ENCODE data around the gene AADACL2.
"Not testable (repeated sequence)": the region's sequence is repeated elsewhere in the genome, so short reads cannot be mapped to it uniquely, and the experiment has no call there.

Gene AADACL2

DNA sequence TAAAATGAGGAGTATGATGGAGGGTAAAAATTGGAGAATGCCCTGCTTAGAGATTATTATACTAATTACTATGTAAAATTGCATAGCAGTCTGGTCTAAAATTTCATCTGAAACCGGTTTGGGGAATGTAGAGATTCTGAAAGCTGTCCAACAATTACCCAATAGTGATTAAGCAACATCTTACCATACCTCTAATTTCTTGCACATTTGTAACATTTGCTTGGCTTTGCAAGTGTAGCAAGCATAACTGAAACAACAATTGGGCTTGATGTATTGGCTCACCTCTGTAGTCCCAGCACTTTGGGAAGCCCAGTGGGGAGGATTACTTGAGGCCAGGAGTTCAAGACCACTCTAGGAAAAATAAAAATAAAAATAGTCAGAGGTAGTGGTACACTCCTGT is 17.4 kb downstream of the AADACL2 start:
- Histone ChIP-seq H3K27me3 (no peaks in the 10 kb centered on the region), H3K4me1 (no peaks in the 10 kb centered on the region), H3K4me3 (no peak overlapping the region), H3K4me2 (no peak overlapping the region), H3K9me3 (replicated peaks in 1 of 11) (peaks cover 0 to 8% (median 6%) of the 10 kb centered on the region in 11 experiments; a peak in 5 of 22 replicates), H4K20me1 (no peaks in the 10 kb centered on the region), H3K27ac (no peak overlapping the region), H3K36me3 (no peaks in the 10 kb centered on the region), H3K9ac (no peak overlapping the region)
- TF ChIP-seq Cebpa-rat (IDR thresholded peaks at IDR 0.05) = no peak

DNA sequence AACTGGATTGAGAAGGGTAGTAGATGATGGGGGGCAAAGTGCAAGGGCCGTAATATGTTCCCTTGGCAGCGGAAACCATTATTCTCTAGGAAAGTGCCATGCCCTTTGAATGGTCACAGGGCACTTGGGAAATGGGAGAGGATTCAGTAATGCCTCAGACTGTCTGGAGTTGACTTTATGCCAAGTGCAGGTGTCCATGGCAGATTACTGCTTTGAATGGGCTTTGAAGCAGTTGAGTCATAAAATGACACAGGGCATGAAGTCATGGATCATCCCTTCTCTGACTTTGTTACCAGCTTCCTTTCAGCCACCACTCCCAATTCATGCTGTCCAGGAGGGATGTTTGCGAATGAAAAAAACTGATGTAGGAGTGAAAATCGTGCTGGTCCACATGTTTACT is 20.1 kb downstream of the AADACL2 start:
- peaks cover 0 to 4% (median under 1%) of the 10 kb centered on the region in 11 experiments; a peak in 1 of 22 replicates for H3K9me3 ChIP-seq (replicated peaks in 1 of 11)
- H3K4me1 ChIP-seq = no peaks in the 10 kb centered on the region
- no peak overlapping the region for H3K4me2 ChIP-seq
- H3K27me3 ChIP-seq = no peaks in the 10 kb centered on the region
- no peaks in the 10 kb centered on the region for H3K36me3 ChIP-seq
- H4K20me1 ChIP-seq = no peaks in the 10 kb centered on the region
- TF ChIP-seq Cebpa-rat (IDR thresholded peaks at IDR 0.05) = no peak
- H3K9ac ChIP-seq = no peak overlapping the region
- H3K27ac ChIP-seq = no peak overlapping the region
- H3K4me3 ChIP-seq = no peak overlapping the region

DNA sequence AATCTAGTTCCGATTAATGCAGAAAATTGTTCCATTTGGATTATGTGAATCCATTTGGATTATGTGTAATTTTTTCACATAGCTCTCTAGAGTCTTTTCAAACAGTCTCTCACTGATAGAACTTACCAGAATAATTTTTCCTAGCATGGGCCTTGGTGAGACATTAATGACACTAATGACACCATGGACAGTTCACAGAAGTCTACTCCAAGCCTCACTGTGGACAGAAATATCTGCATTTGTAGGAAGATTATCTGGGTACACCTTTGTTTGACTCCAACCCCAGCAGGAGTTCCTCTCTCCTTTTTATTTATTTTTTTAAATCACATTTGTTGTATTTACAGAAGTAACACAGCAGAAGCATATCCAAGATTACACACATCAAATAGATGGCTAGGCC is 27.9 kb downstream of the AADACL2 start:
- Histone ChIP-seq H3K9ac (no peak overlapping the region), H3K4me1 (peaks cover 0 to 12% (median 0%) of the 10 kb centered on the region in 10 experiments; a peak in 1 of 20 replicates), H3K4me3 (no peak overlapping the region), H4K20me1 (no peaks in the 10 kb centered on the region), H3K9me3 (replicated peaks in 1 of 11) (no peaks in the 10 kb centered on the region; a peak in 1 of 22 replicates), H3K27me3 (no peaks in the 10 kb centered on the region), H3K4me2 (no peak overlapping the region), H3K27ac (no peak overlapping the region), H3K36me3 (no peaks in the 10 kb centered on the region)
- no peak for TF ChIP-seq Cebpa-rat (IDR thresholded peaks at IDR 0.05)

DNA sequence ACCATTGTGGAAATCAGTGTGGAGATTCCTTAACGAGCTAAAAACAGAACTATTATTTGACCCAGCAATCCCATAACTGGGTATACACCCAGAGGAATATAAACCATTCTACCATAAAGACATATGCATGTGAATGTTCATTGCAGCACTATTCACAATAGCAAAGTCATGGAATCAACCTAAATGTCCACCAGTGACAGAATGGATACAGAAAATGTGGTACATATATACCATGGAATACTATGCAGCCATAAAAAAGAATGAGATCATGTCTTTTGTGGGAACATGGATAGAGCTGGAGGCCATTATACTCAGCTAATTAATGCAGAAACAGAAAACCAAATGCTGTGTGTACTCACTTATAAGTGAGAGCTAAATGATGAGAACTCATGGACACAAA is 31.0 kb downstream of the AADACL2 start:
- H3K4me3 ChIP-seq; H3K9ac ChIP-seq; H3K4me2 ChIP-seq; H3K36me3 ChIP-seq; H3K9me3 ChIP-seq (replicated peaks in 1 of 11); H3K27ac ChIP-seq; H4K20me1 ChIP-seq; H3K27me3 ChIP-seq: not testable (repeated sequence)
- H3K4me1 ChIP-seq = peaks cover 0 to 24% (median 0%) of the 10 kb centered on the region in 10 experiments; a peak in 5 of 20 replicates

DNA sequence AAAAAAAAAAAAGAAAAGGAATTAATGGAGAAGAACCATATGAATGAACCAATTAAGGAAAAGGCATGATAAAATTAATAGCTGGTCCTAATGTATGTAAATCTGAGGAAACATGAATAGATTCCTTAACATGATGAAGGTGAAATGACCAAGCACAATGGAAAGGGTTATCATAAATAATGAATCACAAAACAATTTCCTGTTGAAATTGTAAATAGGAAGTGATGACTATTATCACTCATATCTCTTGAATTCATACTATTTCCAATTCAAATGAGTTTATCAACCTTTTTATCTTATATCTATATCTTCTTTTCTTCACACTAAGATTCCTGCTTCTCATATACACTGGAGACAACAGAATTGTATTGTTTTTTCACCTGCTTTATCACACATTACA is 32.0 kb downstream of the AADACL2 start:
- TF ChIP-seq Cebpa-rat (IDR thresholded peaks at IDR 0.05) = no peak
- Histone ChIP-seq H3K4me1 (peaks cover 0 to 29% (median 0%) of the 10 kb centered on the region in 10 experiments; a peak in 5 of 20 replicates), H3K9me3 (replicated peaks in 1 of 11) (no peaks in the 10 kb centered on the region; a peak in 1 of 22 replicates), H3K4me2 (no peak overlapping the region; a peak in 1 of 22 replicates), H3K9ac (no peak overlapping the region), H4K20me1 (no peaks in the 10 kb centered on the region), H3K4me3 (no peak overlapping the region), H3K36me3 (no peaks in the 10 kb centered on the region), H3K27me3 (no peaks in the 10 kb centered on the region), H3K27ac (no peak overlapping the region)

DNA sequence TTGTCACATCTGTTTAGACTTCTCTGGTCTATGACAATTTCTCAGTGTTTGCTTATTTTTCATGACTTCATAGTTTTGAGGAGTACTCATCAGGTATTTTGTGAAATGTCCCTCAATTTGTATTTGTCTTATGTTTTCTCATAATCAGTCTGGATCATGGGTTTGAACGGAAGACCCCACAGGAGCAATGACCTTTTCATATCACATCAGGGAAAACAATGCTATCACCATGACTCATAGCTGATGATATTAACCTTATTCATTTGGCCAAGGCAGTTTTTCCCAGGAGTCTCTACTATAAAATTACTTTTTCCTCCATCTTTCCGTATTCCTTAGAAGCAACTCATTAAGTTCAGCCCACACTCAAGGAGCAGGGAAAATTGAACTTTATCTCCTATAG is 32.7 kb downstream of the AADACL2 start:
- H3K27ac ChIP-seq = no peak overlapping the region
- no peaks in the 10 kb centered on the region; a peak in 1 of 22 replicates for H3K9me3 ChIP-seq (replicated peaks in 1 of 11)
- no peak overlapping the region for H3K9ac ChIP-seq
- TF ChIP-seq Cebpa-rat (IDR thresholded peaks at IDR 0.05) = no peak
- no peak overlapping the region for H3K4me3 ChIP-seq
- no peaks in the 10 kb centered on the region for H3K36me3 ChIP-seq
- H3K4me2 ChIP-seq = no peak overlapping the region
- no peaks in the 10 kb centered on the region for H4K20me1 ChIP-seq
- peaks cover 0 to 29% (median 7%) of the 10 kb centered on the region in 10 experiments; a peak in 11 of 20 replicates for H3K4me1 ChIP-seq
- H3K27me3 ChIP-seq = no peaks in the 10 kb centered on the region

DNA sequence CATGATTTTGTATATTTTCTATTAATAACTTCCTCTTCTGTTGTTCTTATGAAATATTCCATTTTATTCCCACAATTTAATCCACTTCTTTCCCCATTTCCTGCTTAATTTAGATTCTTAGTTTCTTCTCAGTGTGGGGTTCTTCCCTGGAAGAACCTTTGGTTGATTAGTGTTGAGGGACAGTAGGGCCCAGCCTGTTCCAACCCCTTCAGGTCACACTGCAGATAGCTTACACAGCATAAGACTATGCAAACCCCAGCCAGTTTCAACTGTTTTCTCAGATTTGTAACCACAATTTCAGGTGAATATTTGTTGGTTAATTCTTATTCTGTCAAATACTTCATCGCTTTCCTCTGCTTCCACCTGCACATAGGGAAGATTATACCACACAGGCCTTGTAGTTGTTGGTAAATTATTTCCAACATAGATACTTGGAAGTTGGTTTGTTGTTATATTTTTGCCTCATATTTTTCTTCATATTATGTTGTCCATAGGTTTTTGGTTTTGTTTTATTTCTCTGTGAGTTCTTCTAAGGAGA is 34.7 kb downstream of the AADACL2 start:
- peak overlapping the region in 3 of 11 experiments; percentile 2 to 36 (median 33); a peak in 4 of 22 replicates for H3K4me2 ChIP-seq
- H3K4me3 ChIP-seq = no peak overlapping the region
- TF ChIP-seq Cebpa-rat (IDR thresholded peaks at IDR 0.05) = no peak
- no peaks in the 10 kb centered on the region for H3K36me3 ChIP-seq
- no peaks in the 10 kb centered on the region; a peak in 1 of 22 replicates for H3K9me3 ChIP-seq (replicated peaks in 1 of 11)
- H4K20me1 ChIP-seq = no peaks in the 10 kb centered on the region
- H3K27me3 ChIP-seq = no peaks in the 10 kb centered on the region
- H3K9ac ChIP-seq = no peak overlapping the region
- H3K27ac ChIP-seq = no peak overlapping the region
- peaks cover 0 to 29% (median 10%) of the 10 kb centered on the region in 10 experiments; a peak in 11 of 20 replicates for H3K4me1 ChIP-seq

DNA sequence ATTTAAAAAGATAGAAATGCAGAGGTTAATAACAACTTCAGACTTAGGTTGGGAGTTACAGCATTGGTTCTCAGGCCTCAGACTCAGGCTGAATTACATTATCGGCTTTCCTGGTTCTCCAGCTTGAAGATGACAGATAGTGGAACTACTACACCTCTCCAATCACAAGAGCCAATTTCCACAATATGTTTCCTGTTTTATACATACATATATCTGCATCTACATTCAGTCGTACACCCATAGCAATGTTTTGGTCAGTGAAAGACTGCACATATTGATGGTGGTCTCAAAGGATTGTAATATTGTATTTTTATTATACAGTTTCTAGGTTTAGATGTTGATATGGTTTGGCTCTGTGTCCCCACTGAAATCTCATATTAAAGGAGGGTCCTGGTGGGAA is 35.4 kb downstream of the AADACL2 start:
- H3K36me3 ChIP-seq = no peaks in the 10 kb centered on the region
- peaks cover 0 to 29% (median 10%) of the 10 kb centered on the region in 10 experiments; a peak in 11 of 20 replicates for H3K4me1 ChIP-seq
- no peaks in the 10 kb centered on the region; a peak in 1 of 22 replicates for H3K9me3 ChIP-seq (replicated peaks in 1 of 11)
- H3K27me3 ChIP-seq = no peaks in the 10 kb centered on the region
- TF ChIP-seq Cebpa-rat (IDR thresholded peaks at IDR 0.05) = no peak
- no peak overlapping the region for H3K27ac ChIP-seq
- no peak overlapping the region for H3K9ac ChIP-seq
- no peak overlapping the region for H3K4me2 ChIP-seq
- H3K4me3 ChIP-seq = no peak overlapping the region
- H4K20me1 ChIP-seq = no peaks in the 10 kb centered on the region

DNA sequence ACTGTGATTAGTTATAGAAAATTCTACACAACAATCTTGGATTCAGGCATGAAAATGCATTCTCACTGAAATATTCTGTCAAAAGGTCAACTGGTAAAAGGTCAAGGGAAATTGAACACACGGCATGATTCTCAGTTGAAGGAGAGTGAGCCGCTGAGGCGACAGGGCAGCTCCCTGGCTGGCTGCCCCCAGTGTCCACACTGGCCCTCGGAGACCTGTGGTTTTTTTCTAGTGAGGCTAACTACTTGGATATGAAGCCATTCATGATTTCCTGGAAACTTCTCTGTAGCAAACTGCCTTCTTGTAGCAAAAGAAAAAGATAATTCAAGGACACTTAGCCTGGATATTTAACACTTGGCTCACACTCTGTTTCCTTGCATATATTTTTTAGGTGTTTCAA is 37.2 kb downstream of the AADACL2 start:
- H3K9ac ChIP-seq = no peak overlapping the region
- H3K4me1 ChIP-seq = peaks cover 0 to 27% (median 10%) of the 10 kb centered on the region in 10 experiments; a peak in 11 of 20 replicates
- H3K27me3 ChIP-seq = no peaks in the 10 kb centered on the region
- no peaks in the 10 kb centered on the region for H3K36me3 ChIP-seq
- peak overlapping the region in 4 of 11 experiments; percentile 6 to 29 (median 9); a peak in 3 of 22 replicates for H3K4me2 ChIP-seq
- no peak overlapping the region for H3K27ac ChIP-seq
- H4K20me1 ChIP-seq = no peaks in the 10 kb centered on the region
- no peak overlapping the region for H3K4me3 ChIP-seq
- H3K9me3 ChIP-seq (replicated peaks in 1 of 11) = no peaks in the 10 kb centered on the region
- no peak for TF ChIP-seq Cebpa-rat (IDR thresholded peaks at IDR 0.05)

DNA sequence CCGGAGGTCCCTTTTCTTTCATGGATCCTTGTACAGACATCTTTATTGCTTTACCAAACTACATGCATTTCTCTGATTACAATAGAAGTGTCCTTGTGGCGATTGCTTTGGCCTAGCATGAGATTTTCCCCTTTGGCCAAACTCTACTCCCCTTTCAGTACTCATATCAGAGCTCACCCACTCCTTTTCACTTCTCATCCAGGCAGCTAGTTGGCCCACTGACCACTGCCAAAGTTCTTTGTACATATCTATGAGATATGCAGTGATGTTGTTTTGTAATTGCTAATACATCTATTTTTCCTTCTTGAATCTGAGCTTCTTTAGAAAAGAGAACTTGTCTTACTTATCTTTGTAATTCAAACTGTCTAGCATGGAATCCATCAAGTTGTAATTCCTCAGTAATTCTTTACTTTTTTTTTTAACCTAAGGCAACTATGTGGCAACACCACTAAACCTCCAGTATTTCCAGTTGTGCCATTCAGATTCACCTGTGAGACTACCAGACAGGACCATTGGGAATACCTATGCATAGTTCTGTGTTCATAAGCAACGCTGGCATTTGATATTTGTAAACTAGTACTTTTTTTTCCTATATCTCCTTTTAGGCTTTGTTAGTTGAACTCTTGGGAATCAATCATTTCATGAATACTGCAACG is 39.2 kb downstream of the AADACL2 start:
- H3K4me3 ChIP-seq = no peak overlapping the region
- no peaks in the 10 kb centered on the region for H3K9me3 ChIP-seq (replicated peaks in 1 of 11)
- H3K9ac ChIP-seq = no peak overlapping the region
- H3K27ac ChIP-seq = no peak overlapping the region
- TF ChIP-seq Cebpa-rat (IDR thresholded peaks at IDR 0.05) = no peak
- H3K36me3 ChIP-seq = no peaks in the 10 kb centered on the region
- H3K4me1 ChIP-seq = peaks cover 0 to 17% (median 10%) of the 10 kb centered on the region in 10 experiments; a peak in 11 of 20 replicates
- H4K20me1 ChIP-seq = no peaks in the 10 kb centered on the region
- H3K27me3 ChIP-seq = no peaks in the 10 kb centered on the region
- H3K4me2 ChIP-seq = no peak overlapping the region

Data from BLaER1 treated with 17β-estradiol and CSF1 and Interleukin-3, amounts not matched to agents 10 nM and 100 nM (cell line).